Prostate gland (tissue), 2 donors: ENCODE results near the gene AXDND1.

Experiments
- POLR2A ChIP-seq: fragments of 450-650 bp; IDR thresholded peaks from one replicate; pipeline ENCODE4 v1.6.1; 2016; ENCODE audit warnings: antibody characterized with exemption, mild to moderate bottlenecking
- POLR2AphosphoS5 ChIP-seq: sonication (generic); formaldehyde crosslinking; IDR thresholded peaks from one replicate; pipeline ENCODE4 v1.6.1; 2017; ENCODE audit warnings: antibody characterized with exemption
- TF ChIP-seq, protein P1 (sequence below), 4 experiments: fragments of 200-600 bp in 2 of 4; fragments of 450-650 bp in 2 of 4; sonication (generic) in 2 of 4; IDR thresholded peaks; 1 replicate in 3 of 4; 2 replicates in 1 of 4; pipeline ENCODE4 v1.5.1; 2016 to 2019; ENCODE audit warnings: antibody characterized with exemption in 4 of 4, mild to moderate bottlenecking in 2 of 4, moderate library complexity in 2 of 4

DNA sequence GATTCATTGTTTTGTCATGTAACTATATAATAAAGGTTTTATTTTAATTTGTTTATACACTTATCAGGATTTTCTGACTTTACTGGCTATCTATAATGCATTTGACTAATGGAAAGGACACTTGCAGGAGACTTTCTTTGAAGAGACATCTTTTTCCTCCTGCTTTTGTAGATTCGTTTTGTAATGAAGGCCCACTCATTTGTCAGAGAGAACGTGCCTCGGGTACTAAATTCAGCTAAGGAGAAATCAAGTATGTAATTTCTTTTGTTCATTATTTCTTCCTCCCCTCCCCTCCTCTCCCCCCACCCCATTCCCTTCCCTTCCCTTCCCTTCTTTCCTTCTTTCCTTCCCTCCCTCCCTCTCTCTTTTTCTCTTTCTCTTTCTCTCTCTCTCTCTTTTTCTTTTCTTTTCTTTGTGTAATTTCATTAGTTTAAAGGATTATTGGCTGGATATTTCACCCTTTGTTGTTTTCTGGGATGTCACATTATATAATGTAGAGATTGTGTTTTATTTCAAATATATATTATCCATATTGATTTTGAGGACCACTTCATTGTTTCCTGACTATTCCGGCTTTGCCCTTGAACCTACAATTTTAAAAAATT is 23.7 kb upstream of the AXDND1 start:
- TF ChIP-seq, protein P1, sequence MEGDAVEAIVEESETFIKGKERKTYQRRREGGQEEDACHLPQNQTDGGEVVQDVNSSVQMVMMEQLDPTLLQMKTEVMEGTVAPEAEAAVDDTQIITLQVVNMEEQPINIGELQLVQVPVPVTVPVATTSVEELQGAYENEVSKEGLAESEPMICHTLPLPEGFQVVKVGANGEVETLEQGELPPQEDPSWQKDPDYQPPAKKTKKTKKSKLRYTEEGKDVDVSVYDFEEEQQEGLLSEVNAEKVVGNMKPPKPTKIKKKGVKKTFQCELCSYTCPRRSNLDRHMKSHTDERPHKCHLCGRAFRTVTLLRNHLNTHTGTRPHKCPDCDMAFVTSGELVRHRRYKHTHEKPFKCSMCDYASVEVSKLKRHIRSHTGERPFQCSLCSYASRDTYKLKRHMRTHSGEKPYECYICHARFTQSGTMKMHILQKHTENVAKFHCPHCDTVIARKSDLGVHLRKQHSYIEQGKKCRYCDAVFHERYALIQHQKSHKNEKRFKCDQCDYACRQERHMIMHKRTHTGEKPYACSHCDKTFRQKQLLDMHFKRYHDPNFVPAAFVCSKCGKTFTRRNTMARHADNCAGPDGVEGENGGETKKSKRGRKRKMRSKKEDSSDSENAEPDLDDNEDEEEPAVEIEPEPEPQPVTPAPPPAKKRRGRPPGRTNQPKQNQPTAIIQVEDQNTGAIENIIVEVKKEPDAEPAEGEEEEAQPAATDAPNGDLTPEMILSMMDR (IDR thresholded peaks at IDR 0.05) = no peak
- TF ChIP-seq POLR2AphosphoS5 (no peak), POLR2A (no peak)
